ENCODE results near the gene SLC25A15.

GRCh38 chr13:40749327-40749726, 40.1 kb upstream of the SLC25A15 start:
- TF ChIP-seq GATA2 (IDR thresholded peaks at IDR 0.05; ENCODE audit: low read depth, low read length), result no peak
- no peak for TF ChIP-seq GATA3 (IDR thresholded peaks at IDR 0.05; ENCODE audit: low read depth, low read length)
